ENCODE measurements around the gene SORBS2.
"Not testable (repeated sequence)": the region's sequence is repeated elsewhere in the genome, so short reads cannot be mapped to it uniquely, and the experiment has no call there.

Gene SORBS2, protein sequence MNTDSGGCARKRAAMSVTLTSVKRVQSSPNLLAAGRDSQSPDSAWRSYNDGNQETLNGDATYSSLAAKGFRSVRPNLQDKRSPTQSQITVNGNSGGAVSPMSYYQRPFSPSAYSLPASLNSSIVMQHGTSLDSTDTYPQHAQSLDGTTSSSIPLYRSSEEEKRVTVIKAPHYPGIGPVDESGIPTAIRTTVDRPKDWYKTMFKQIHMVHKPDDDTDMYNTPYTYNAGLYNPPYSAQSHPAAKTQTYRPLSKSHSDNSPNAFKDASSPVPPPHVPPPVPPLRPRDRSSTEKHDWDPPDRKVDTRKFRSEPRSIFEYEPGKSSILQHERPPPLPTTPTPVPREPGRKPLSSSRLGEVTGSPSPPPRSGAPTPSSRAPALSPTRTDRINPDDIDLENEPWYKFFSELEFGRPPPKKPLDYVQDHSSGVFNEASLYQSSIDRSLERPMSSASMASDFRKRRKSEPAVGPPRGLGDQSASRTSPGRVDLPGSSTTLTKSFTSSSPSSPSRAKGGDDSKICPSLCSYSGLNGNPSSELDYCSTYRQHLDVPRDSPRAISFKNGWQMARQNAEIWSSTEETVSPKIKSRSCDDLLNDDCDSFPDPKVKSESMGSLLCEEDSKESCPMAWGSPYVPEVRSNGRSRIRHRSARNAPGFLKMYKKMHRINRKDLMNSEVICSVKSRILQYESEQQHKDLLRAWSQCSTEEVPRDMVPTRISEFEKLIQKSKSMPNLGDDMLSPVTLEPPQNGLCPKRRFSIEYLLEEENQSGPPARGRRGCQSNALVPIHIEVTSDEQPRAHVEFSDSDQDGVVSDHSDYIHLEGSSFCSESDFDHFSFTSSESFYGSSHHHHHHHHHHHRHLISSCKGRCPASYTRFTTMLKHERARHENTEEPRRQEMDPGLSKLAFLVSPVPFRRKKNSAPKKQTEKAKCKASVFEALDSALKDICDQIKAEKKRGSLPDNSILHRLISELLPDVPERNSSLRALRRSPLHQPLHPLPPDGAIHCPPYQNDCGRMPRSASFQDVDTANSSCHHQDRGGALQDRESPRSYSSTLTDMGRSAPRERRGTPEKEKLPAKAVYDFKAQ (N-terminal part only)

DNA sequence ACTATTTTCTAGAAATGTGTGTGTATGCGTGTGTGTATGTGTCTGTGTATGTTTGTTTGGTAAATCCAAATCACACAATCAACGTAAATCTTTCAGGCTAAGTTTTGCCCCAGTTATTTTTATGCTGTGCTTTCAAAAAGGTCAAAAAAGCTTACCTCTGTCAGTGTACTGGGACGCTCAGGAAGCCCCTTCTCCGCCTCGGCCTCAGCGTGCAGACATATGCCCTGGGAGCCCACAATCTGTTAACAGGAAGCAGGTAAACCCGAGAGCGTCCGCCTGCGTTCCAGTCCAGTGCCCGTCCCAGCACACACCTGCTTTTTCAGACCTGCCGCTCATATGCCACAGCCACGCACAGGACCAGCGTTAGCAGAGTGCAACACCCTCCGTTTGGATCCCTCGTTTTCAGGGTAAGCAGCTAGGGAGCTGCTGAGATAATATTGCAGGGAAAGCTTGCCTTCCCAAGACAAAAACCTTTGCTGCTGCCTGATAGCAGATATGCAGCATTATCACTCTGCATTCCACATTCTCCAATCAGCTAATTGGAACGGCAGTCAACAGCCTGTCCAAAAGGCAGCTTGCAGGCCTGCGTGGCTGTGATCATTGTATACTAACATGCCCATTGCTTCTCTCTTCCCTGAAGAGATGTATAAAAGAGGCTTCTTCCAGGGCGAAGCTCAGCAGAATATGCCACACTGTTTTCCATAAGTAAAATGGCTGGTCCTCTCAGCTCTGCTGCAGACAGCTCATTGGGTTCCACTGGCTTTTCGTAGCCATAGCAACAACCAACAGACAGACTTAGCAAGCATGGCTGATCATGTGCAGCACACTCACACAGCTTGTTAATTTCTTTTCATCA lies at the start of gene SORBS2:
SORBS2 (minus strand) TSS at position 686 of the 856 bp plus-strand sequence. CDS start 121,623 bp downstream, outside the sequence.
- DNase-seq = no peak

DNA sequence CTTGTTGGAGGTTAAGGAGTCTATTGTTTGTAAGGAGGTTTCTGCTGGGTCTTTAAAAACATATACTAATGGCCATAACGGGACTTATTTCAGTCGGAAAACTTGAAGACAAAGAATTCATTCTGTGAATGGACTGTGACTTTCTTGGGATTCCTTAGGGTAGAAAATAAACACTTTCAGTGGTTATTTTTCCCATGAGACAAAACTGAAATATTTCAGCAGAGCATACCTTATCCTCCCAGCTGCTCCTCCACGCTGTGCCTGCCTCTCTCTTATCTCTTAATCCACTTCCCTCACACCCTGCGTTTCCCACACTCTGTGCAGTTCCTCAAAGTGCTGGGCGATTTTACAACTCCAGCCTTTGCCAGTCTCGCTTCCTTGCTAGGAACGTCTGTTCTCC lies 47.1 kb upstream of the SORBS2 start:
- no peak for DNase-seq

DNA sequence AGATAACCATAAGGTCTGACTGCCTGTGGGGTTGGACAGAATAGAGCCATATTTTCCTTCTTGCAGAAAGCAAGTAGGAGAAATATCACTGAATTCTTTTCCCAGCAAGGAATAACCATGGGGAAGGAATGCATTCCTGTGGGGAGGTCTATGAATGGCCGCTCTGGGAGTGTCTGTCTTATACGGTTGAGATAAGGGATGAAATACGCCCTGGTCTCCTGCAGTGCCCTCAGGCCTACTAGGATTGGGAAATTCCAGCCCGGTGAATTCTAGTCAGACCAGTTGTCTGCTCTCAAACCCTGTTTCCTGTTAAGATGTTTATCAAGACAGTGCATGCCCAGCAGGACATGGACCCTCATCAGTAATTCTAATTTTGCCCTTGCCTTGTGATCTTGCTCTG lies 45.6 kb upstream of the SORBS2 start:
- not testable (repeated sequence) for DNase-seq

DNA sequence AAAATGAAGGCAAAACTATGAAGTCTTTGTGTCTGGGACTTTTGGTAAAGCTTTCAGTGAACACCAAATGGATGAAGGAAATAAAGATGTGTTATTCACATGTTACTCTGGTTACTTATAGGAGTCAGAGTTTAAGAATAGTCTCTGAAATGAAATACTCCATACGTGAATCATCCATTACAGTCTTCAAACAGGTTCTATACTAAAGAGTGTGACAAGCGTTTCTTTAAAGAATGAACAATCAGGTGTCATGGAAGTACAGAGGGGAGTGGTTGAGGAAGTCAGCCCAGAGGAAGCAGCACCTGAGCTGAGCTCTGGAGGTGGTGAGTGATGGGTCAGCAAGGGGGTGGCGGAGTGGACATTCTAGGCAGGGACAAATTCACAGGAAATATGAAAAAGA lies 41.8 kb upstream of the SORBS2 start:
- DNase-seq = no peak

DNA sequence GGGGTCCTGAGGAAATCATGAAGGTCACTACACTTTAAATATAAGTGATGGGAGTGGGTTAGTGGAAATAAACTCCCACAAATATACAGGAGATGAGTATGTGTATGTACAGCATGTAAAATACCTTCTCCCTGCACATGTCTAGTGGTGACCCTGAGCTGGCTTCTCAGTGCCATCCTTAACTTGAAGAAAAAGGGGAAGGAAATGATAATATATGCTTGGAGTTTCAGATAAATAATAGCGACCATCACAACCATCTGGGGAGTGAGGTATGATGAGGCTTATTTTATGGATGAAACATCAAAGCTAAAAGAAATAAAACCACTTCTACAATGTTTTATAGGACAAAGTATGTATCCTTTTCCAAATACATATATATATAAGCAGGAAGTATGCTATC lies 41.0 kb upstream of the SORBS2 start:
- DNase-seq = no peak

DNA sequence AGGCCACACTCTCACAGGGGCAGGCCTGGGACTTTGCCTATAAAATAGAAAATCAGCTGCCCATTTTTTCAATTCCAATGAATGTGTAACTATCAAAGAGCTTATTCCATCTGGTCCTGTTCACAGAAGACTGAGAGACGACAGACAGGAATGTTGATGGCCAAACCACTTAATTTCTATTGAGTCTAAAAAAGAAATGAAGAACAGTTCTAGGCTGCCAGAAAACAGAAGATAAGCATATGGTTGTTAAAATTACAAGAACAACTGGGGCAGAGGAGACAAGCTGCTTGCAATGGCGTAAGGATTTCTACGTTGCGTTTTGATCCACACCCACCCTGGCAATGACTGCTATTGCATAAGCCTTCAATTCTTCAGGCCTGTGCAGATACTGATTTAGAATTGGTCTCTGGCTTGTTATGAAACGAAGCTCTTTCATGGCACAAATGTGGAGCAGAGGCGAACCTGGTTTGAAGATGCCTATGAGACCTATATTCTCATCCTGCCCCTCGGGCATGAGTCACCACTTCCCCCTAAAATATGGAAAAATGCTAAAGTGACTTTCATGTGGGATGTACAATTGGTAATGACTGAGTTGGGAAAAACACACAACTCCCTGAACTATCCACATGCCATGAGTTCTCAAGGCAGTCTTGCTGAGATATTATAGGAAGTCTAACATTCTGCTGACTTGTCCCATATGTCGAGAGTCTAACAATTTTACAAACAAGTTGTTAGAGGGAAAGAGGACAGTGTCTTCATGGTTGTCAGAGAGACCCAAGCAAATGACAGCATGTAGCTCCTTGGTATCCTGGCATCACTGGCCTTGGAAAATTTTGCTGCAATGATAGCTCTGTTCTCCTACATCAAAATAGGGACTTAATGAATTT lies 37.9 kb upstream of the SORBS2 start:
- DNase-seq = no peak

DNA sequence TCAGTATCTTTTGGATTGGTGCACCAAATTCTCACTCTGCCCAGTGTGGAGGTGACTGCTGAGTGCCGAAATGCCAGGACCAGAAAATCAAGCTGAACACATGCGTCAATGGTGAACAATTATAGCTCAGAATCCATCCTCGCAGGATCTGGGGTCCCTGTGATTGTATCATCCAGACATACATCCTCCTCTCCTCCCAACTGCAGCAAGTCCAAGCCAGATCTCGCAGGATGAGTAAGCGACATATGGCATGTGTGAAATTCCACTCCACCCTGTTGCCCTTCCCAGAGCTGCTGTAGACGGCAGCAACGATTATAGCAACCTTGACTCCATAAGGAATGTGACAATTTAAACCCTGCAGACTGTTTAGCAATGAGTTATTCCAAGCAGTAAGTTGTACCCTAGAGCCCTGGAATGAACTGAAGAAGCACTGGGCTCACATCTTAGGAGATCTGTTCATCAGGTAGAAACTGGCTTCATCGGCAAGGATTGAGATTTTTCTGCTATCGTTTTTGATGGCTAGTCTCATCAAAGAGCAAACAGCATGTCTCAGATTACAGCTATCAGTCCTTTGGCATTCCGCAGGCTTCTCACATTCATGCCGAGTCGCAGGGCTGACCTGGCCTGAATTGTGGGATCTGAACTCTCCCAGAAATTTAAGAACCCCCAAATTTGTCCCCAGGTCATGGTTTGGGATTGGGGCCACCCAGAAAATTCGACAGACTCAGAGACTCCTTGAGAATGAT lies 35.5 kb upstream of the SORBS2 start:
- DNase-seq = no peak

DNA sequence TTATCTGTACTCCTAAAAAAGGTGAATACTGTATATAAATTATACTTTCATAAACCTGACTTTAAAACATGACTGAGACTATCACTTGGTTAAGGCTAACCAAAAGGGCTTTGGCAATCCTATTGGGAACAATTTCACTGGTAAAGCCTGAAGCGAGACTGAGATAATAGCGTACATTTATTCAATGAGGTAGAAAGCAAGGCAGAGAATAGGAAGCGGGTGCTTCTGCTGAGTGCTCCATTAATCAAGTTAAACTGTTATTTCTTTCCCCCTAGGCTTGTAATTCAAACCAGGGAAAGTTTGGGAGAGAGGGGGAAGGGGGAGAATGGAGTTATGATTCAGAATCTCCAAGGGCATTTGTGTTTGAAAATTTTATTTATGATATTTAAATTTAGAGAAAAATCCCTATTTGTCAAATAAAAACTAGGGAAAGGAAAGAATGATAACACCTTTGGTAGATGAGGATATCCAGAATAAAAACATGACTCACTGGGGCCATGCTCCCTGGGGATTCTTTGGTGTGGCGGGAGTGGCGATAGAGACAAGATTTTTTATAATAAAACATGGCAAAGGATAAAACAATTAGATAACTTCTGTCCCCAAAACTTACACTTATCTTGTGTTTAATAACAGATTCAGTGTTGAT lies 34.6 kb upstream of the SORBS2 start:
- no peak for DNase-seq

DNA sequence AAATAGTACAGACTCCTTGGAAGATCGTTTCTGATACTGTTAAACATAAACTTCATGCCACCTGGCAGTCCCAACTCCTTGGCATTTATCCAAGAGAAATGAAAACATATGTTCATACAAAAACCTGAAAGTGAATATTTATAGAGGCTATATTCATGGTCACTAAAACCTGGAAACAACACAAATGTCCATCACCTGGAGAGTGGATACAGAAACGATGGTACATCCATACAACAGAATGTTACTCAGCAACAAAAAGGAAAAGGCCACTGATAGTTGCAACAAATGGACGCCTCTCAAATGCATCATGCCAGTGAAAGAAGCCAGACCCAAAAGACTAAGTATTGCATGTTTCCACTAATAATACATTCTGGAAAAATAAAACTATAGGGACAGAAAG lies 34.0 kb upstream of the SORBS2 start:
- no peak for DNase-seq

DNA sequence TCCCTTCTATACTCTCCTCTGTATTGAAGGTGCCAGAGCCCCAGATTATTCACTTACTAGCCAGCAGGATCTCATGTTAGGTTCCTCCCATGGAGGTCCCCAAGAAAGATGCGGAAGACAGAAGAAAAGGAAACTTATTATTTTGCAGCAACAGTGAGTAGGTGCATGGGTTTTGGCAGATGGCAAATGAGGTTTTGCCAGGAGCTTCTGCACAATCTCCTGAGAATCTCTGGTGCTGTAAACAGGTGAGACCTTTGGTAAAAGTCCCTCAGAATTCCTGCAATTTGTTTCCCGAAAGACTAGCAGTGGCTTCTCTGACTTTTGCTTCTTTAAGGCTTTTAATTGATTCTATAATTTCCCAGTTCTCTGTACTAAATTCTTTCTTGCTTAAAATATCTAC lies 29.5 kb upstream of the SORBS2 start:
- no peak for DNase-seq

DNA sequence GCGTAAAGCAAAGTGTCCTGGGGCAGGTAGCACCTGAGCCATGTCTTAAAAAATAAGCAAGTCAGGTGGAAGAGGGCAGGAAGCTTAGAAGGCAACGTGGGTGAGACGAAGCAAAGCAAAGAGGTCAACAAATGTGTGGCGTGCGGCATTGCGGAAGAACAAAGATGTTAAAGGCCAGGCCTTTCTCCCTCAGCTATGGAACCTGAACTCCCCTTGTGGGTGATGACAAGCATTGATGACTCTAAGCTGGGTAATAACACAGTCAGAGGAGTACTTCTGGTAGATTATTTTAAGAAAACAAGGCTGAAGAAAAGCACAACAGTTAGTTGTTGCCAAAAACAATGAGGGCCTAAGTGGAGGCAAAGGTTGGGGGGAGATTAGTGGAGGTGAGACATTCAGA lies 29.0 kb upstream of the SORBS2 start:
- DNase-seq = no peak

DNA sequence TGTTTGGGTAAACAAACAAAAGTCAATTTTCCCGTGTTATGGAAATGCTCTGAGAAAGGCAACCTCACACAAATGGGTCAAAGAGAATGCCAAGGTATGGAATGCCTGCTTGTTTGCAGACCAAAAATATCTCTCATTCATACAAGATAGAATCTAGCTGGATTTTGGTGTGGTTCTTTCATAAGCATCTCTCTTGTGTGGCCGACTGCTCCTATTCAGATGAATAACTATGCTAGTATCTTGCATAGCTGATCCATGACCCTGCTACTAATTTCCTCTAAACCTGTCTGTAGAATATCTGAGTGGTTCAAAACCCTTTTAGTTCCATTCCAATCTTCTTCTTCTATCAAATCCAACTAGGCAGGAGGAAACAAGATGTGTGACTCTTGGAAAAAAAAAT lies 28.2 kb upstream of the SORBS2 start:
- DNase-seq = no peak

DNA sequence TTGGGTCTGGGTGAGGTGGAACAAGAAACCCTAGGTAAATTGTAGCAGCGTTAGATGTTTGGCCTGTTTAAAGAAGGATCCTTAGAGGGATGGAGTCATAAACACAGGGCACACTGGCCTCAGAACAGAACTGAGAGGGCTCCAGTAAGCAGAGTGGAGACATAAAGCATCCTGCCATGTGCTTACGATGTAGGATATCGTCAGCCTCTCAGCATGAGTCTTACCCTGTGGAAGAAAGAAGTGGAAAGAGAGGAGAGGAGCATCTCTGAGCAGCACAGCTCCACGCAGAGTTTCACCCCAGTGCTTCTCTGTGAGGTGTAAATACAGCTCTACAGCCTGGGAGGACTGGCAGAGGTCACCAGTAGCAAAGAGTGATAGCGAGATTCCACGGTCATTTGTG lies 27.8 kb upstream of the SORBS2 start:
- no peak for DNase-seq

DNA sequence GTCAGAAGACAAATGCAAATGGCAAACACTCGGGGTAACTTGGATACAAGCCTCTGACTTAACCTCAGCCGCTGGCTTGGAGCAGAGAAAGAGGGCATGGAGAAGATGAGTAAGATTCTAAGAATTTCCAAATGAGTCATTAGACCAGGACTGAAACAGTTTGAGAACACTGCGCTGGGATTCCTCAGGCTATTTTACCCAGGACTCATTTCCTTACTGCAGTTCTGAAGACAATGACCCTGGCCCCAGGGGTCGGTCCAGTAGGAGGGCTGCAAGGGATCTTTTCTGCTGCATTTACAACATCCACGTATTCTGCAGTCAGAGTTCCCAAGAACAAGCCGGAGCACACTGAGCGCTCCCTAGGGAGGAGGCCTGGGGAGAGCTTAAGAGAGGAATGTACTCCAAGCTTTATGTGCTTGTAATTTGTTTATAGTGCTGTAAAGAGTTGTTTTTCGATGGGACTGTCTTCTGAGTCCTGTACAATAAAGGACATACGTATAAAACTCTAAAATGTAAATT lies 27.3 kb upstream of the SORBS2 start:
- DNase-seq = no peak

DNA sequence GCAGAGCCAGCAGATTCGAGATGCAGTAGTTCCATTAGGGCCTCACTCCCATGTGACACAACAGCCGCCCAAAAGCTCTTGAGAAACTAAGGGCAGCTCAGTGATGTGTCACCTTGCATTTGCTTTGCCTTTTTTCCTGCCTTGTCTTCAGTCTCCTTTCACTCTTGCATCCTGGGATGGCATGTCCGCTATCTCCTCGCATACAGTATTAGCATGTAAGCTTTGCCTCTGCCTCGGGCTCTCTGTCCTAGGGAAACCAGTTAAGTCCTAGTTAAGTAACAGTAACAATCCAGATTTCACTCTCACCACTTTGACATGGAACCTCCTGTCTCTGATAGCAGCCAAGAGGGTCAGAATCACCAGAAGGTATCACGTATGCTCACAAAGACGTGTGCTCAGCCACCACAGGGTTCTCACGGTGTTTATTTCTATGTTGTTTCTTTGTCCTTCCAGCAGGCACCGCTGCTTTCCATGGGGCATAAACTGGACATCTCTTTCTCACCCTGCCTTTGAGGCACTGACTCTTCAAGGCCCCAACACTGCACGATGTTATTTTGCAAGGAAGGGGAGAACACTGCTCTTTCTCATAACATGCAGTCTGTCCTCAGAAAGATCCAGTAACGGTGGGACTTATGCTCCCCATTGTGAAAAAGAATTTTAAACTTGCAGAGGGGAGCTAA lies 26.7 kb upstream of the SORBS2 start:
- DNase-seq = no peak

DNA sequence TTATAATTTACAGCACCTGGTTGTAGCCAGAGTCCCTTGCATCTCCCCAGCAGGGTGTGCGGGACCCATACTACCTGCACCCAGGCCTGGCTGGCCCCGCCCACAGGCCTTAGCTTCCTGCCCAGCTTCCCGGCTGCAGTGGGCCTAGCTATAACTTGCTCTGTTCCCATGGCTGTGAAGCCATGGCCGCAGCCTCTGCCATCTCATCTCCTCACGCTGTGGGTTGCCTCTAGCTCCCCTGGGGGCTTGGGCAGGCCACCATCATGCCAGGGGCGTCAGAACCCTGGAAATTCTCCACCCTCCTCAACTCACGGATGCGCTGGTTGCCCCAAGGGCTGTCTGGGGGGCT lies 26.1 kb upstream of the SORBS2 start:
- DNase-seq = no peak

DNA sequence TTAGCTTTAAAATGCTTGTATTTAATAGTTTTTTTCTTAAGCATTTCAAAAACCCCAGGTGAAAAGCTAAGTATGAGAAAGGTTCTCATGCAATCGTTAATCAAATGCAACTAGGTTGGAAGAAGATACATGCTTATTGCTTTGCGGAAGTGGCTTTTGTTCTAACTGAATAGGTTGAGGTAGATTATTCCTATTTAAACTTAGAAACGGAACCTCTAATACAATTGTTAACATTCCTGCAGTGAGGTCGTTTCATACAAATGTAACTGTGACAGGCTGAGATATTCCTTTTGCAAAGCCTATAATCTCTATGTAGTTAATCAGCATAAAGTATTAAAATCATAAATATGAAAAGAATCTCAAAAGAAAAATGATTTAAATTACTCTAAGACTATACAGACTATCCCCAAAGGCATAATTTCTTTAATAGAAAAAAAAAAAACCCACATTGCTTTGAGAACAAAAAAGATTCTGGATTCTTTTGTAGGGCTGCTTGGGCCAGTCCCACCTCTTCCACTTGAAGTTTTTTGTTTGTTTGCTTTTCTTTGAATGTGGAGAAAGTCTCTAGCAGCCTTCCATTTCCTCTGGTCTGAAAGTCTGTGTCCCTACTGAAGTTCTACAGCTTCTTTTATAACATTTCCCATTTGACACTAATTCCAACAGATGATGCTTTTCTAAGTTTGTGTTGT lies 25.6 kb upstream of the SORBS2 start:
- no peak for DNase-seq

DNA sequence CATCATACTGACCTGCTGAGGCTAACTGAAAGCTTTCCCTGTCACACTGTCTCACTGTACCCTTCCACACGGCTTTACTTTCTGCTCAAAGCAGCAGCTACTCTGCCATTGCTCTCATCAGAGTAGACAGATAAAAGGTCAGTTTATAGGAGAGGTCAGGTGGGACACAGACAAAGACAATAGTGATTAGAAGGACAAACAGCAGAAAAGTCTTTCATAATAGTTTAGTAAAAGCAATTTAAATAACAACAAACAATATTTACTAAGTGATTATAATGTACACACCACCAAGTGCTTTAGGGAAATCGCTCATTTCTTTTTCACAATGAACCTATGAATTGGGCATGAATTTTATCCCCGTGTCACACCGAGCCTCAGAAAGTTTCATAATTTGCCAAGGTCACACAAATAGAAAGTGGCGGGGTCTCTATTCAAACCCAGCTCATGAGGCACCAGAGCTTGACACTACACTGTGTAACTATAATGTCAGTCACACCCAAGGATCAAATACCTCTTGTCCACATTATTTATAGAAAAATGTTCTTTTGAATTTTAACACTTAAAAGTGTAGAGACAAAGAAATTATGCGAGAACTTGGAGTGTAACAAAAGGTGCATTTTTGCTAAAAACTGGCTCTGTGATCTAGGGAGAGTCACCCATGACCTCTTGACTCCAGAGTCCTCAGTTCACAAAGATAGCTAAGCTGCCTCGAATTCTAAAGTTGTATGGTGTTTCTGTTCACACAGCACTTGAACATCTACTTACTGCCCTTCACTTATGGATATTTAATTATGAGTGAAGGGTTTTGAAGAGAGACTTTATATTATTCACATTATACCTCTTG lies 24.5 kb upstream of the SORBS2 start:
- DNase-seq = no peak

Data from NCI-H1436 (cell line).